Hepatocyte (in vitro differentiated cells): Measurements from ENCODE around the gene INCENP. TPM values are rescaled to one million over a fixed set of nuclear protein-coding genes. Genes with fewer than 3 reads are reported as not detected.

Experiments used
- DNase-seq: peaks from one replicate; pipeline ENCODE4 v3.0.0-alpha.2; 2016; ENCODE audit warnings: low spot score
- H2AFZ ChIP-seq: fragments of 200-600 bp; sonication (generic); 2 replicates; pipeline ENCODE4 v1.6.0; 2016; ENCODE audit warnings: antibody characterized with exemption, mild to moderate bottlenecking
- H3K27ac ChIP-seq: fragments of 200-600 bp; sonication (generic); 2 replicates; pipeline ENCODE4 v1.5.1; 2016; ENCODE audit warnings: mild to moderate bottlenecking
- H3K27me3 ChIP-seq: fragments of 200-600 bp; sonication (generic); 2 replicates; pipeline ENCODE4 v1.6.1; 2016
- H3K36me3 ChIP-seq: fragments of 200-600 bp; sonication (generic); replicated peaks from 2 replicates; pipeline ENCODE4 v1.5.1; 2016; ENCODE audit warnings: low read depth; ENCODE audit not compliant: insufficient read depth
- H3K4me1 ChIP-seq: fragments of 200-600 bp; sonication (generic); 2 replicates; pipeline ENCODE4 v1.5.1; 2016; ENCODE audit warnings: mild to moderate bottlenecking, moderate library complexity; ENCODE audit not compliant: insufficient read depth
- H3K4me2 ChIP-seq: fragments of 200-600 bp; sonication (generic); 2 replicates; pipeline ENCODE4 v1.6.0; 2016
- H3K4me3 ChIP-seq: fragments of 200-600 bp; sonication (generic); 2 replicates; pipeline ENCODE4 v1.5.1; 2016; ENCODE audit warnings: mild to moderate bottlenecking
- H3K79me2 ChIP-seq: fragments of 200-600 bp; sonication (generic); 2 replicates; pipeline ENCODE4 v1.6.0; 2017; ENCODE audit warnings: mild to moderate bottlenecking
- H3K9me2 ChIP-seq: fragments of 200-600 bp; sonication (generic); replicated peaks from 2 replicates; pipeline ENCODE4 v1.6.0; 2017; ENCODE audit warnings: mild to moderate bottlenecking; ENCODE audit not compliant: insufficient read depth
- H3K9me3 ChIP-seq: fragments of 200-600 bp; sonication (generic); 2 replicates; pipeline ENCODE4 v1.5.1; 2016; ENCODE audit warnings: low read depth, mild to moderate bottlenecking
- H4K20me1 ChIP-seq: fragments of 200-600 bp; sonication (generic); 2 replicates; pipeline ENCODE4 v1.6.0; 2016; ENCODE audit warnings: mild to moderate bottlenecking; ENCODE audit not compliant: insufficient read depth, poor library complexity, severe bottlenecking
- CTCF ChIP-seq: fragments of 200-600 bp; sonication (generic); IDR thresholded peaks from 2 replicates; pipeline ENCODE4 v1.5.1; 2016; ENCODE audit warnings: antibody characterized with exemption, mild to moderate bottlenecking; ENCODE audit not compliant: poor library complexity
- EZH2 ChIP-seq: fragments of 200-600 bp; sonication (generic); IDR thresholded peaks from 2 replicates; pipeline ENCODE4 v1.6.1; 2016; ENCODE audit warnings: antibody characterized with exemption, mild to moderate bottlenecking, borderline replicate concordance
- EZH2phosphoT487 ChIP-seq: fragments of 200-600 bp; sonication (generic); IDR thresholded peaks from one replicate; pipeline ENCODE4 v1.6.1; 2018; ENCODE audit warnings: antibody characterized with exemption, mild to moderate bottlenecking, low read depth, moderate library complexity; ENCODE audit not compliant: unreplicated experiment, severe bottlenecking
- WGBS: methylation state at CpG from one replicate; pipeline ENCODE4 v1.1.6; 2016; ENCODE audit warnings: low lambda C conversion rate; ENCODE audit errors: missing lambda C conversion rate; 5-methylcytosine and 5-hydroxymethylcytosine counted together
- polyA plus RNA-seq: library from polyadenylated mRNA; unstranded; fragments of >200 nt; fragmentation: Nextera tagmentation; extraction: Ambion mirVana; gene quantifications from 2 replicates; pipeline ENCODE4 v1.2.1, GENCODE V29; 2016
- total RNA-seq: library from RNA; depleted of rRNA; stranded (reverse); fragments of >200 nt; gene quantifications from 2 replicates; pipeline ENCODE4 v1.2.3, GENCODE V29; 2014

The INCENP gene
- total and polyA plus RNA-seq, 2 experiments from 2014 or later, result 2.2 to 12.8 TPM

DNA sequence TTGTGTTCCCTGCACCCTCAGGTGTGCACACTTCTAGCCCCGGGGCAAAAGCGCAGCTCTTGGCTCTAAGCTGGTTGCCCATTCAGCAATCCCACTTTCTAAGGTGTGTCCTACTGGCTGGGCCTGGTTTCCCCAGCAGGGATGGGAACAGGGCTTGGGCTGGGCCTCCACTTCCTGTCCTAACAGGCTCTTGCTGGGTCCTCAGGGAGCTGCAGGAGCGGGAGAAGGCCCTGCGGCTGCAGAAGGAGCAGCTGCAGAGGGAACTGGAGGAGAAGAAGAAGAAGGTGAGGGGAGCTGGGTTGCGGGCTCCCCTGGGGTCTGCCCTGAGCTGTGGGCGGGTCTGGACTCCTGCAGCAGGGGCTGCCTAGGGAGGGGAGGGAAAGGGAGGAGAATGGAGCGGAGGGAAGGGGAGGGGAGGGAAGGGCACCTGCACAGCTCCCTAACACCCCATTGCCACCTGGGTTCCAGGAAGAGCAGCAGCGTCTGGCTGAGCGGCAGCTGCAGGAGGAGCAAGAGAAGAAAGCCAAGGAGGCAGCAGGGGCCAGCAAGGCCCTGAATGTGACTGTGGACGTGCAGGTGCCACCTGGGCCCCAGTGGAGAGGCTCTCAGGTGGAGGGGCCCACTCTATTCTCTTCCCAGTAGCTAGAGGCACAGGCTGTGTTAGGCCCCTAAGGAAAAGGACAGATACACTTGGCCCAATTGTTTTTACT, 24.6 kb downstream of the INCENP start:
- H3K27ac ChIP-seq, result no peak overlapping the region
- H3K36me3 ChIP-seq, result no peaks in the 10 kb centered on the region
- no peaks in the 10 kb centered on the region for H3K9me3 ChIP-seq
- DNase-seq, result no peak
- H3K9me2 ChIP-seq, result no peaks in the 10 kb centered on the region
- H3K27me3 ChIP-seq, result no peaks in the 10 kb centered on the region
- WGBS, result 90% methylated on average over 9 of the region's 10 CpGs
- no peak overlapping the region for H2AFZ ChIP-seq
- H3K4me2 ChIP-seq, result no peak overlapping the region
- no peaks in the 10 kb centered on the region for H4K20me1 ChIP-seq
- H3K4me1 ChIP-seq, result no peaks in the 10 kb centered on the region
- no peak for TF ChIP-seq CTCF
- TF ChIP-seq EZH2phosphoT487, result no peak
- TF ChIP-seq EZH2, result no peak
- H3K79me2 ChIP-seq, result no peaks in the 10 kb centered on the region
- H3K4me3 ChIP-seq, result no peak overlapping the region

DNA sequence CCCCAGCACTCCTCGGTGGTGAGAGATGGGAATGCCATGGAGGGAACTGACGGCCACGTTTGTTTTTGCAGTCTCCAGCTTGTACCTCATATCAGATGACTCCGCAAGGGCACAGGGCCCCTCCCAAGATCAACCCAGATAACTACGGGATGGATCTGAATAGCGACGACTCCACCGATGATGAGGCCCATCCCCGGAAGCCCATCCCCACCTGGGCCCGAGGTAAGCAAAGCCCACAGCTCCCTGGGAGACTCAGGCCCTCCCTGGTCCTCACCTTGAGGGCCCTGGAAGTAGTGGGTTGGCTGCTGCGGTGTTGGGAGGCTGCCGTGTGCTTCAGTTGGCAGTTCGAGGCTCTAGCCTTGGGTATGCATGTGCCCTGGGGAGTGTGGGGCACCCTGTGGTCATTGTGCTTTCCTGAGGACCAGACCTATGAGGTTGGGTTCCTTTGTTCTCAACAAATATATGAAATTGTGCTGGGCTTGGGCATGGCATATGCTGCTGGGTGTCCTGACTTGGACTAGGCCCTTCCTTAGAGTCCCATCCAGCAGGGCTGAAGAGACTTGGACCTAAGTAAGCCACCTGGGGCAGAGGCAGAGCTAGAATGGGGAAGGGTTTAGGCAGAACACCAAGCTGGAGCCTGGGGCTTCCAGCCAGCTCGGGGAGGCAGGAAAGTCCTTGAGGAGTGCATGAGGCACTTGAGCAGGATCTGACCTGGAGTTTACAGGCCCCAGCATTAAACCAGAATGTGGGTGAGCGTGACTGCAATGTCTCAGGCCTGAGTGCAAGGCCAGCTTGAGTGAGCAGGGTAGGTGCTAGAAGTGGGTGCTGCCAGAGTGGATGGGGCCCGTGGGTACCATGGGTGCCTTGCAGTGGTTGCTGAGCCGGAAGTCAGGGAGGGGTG, 26.4 kb downstream of the INCENP start:
- WGBS, result 93% methylated on average over 17 of the region's 17 CpGs
- no peak overlapping the region for H3K4me3 ChIP-seq
- H3K9me2 ChIP-seq, result no peaks in the 10 kb centered on the region
- H3K27me3 ChIP-seq, result no peaks in the 10 kb centered on the region
- no peak overlapping the region for H3K27ac ChIP-seq
- H3K36me3 ChIP-seq, result no peaks in the 10 kb centered on the region
- H3K4me1 ChIP-seq, result no peaks in the 10 kb centered on the region
- no peak overlapping the region for H3K4me2 ChIP-seq
- no peak for TF ChIP-seq CTCF
- TF ChIP-seq EZH2, result no peak
- TF ChIP-seq EZH2phosphoT487, result no peak
- no peaks in the 10 kb centered on the region for H3K79me2 ChIP-seq
- no peak overlapping the region for H2AFZ ChIP-seq
- no peaks in the 10 kb centered on the region for H4K20me1 ChIP-seq
- no peak for DNase-seq
- no peaks in the 10 kb centered on the region for H3K9me3 ChIP-seq

GRCh38 chr11:62150887-62151736, 27.3 kb downstream of the INCENP start:
- H3K79me2 ChIP-seq, result no peaks in the 10 kb centered on the region
- H3K9me2 ChIP-seq, result no peaks in the 10 kb centered on the region
- H3K27me3 ChIP-seq, result no peaks in the 10 kb centered on the region
- H3K27ac ChIP-seq, result no peak overlapping the region
- H3K4me1 ChIP-seq, result no peaks in the 10 kb centered on the region
- no peaks in the 10 kb centered on the region for H4K20me1 ChIP-seq
- no peaks in the 10 kb centered on the region for H3K9me3 ChIP-seq
- no peak for TF ChIP-seq EZH2
- no peak for TF ChIP-seq EZH2phosphoT487
- TF ChIP-seq CTCF, result no peak
- no peak overlapping the region for H3K4me3 ChIP-seq
- no peak overlapping the region for H3K4me2 ChIP-seq
- no peak overlapping the region for H2AFZ ChIP-seq
- no peak for DNase-seq
- 96% methylated on average over 10 of the region's 10 CpGs for WGBS
- no peaks in the 10 kb centered on the region for H3K36me3 ChIP-seq
